ENCODE results near the gene CDX1. TPM values are rescaled to one million over a fixed set of nuclear protein-coding genes. Genes with fewer than 3 reads are reported as not detected.
A peak's percentile ranks its signal among the peaks of the same experiment; 100 is the strongest.

The CDX1 gene
- total and polyA plus RNA-seq, 2 experiments from 2014 or later: 0.62 TPM; not detected in 1

DNA sequence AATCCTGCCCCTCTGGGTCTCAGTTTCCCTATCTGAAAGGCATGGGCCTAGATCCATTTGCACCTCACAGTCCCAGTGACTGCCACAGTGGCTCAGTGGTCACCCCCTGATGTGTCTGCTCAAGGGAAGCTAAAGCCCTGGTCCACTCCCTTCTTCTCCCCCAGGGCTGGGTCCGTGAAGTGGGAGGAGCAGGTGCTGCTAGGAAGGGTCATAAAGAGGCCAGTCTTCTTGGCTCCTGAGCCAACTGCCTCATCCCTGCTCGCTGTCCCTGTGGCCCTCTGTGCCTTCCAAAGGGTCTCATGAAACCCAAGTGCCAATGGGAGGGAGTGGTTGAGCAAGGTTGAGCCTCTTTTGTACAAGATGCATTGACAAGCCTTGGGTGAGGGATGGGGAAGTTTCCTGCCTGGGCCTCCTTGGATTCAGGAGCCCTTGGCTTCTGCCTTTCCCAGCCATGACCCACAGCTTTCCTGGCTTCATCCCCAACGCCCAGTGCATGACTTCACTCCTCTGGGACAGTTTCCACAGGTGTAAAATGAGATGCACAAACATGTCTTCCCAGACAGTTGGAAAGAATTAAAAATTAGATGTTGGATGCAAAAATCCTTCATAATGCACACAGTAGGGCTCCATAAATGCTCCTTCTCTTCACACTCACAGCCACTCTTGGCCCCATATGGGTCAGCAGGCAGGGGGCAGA is 21.7 kb downstream of the CDX1 start:
- Histone ChIP-seq H3K4me3 (no peak overlapping the region), H3K9me3 (ENCODE audit: low read depth) (no peaks in the 10 kb centered on the region), H3K36me3 (no peaks in the 10 kb centered on the region), H3K27me3 (peaks cover 67% of the 10 kb centered on the region), H3K27ac (no peak overlapping the region), H3K4me1 (ENCODE audit: low read depth) (no peaks in the 10 kb centered on the region)
- TF ChIP-seq, protein P1, sequence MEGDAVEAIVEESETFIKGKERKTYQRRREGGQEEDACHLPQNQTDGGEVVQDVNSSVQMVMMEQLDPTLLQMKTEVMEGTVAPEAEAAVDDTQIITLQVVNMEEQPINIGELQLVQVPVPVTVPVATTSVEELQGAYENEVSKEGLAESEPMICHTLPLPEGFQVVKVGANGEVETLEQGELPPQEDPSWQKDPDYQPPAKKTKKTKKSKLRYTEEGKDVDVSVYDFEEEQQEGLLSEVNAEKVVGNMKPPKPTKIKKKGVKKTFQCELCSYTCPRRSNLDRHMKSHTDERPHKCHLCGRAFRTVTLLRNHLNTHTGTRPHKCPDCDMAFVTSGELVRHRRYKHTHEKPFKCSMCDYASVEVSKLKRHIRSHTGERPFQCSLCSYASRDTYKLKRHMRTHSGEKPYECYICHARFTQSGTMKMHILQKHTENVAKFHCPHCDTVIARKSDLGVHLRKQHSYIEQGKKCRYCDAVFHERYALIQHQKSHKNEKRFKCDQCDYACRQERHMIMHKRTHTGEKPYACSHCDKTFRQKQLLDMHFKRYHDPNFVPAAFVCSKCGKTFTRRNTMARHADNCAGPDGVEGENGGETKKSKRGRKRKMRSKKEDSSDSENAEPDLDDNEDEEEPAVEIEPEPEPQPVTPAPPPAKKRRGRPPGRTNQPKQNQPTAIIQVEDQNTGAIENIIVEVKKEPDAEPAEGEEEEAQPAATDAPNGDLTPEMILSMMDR (IDR thresholded peaks at IDR 0.05; ENCODE audit: low read depth, low read length): no peak
- DNase-seq (ENCODE audit: low read depth in 1 of 2, low spot score in 1 of 2): no peak

DNA sequence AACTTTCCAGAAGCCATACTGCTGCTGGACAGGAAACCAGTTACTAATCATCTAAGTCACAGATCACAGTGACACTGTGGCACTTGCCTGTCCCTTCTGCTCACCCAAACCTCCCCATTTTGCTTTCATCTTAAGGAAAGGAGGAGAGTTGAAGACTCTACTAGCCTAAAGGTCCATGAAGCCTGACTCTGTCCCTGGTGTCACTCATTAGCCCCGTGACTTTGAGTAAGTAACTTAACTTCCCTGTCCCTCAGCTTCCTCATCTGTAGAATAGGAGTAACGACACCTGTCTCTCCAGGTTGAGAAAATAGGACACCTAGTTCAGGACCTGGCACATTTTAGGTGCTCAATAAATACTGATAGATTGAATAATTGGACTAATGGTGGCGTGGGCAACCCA is 22.7 kb downstream of the CDX1 start:
- peaks cover 67% of the 10 kb centered on the region for H3K27me3 ChIP-seq
- no peaks in the 10 kb centered on the region for H3K36me3 ChIP-seq
- H3K4me1 ChIP-seq (ENCODE audit: low read depth): no peaks in the 10 kb centered on the region
- TF ChIP-seq, protein P1 (IDR thresholded peaks at IDR 0.05; ENCODE audit: low read depth, low read length): no peak
- no peak overlapping the region for H3K27ac ChIP-seq
- no peak overlapping the region for H3K4me3 ChIP-seq
- no peak for DNase-seq (ENCODE audit: low read depth in 1 of 2, low spot score in 1 of 2)
- no peaks in the 10 kb centered on the region for H3K9me3 ChIP-seq (ENCODE audit: low read depth)

DNA sequence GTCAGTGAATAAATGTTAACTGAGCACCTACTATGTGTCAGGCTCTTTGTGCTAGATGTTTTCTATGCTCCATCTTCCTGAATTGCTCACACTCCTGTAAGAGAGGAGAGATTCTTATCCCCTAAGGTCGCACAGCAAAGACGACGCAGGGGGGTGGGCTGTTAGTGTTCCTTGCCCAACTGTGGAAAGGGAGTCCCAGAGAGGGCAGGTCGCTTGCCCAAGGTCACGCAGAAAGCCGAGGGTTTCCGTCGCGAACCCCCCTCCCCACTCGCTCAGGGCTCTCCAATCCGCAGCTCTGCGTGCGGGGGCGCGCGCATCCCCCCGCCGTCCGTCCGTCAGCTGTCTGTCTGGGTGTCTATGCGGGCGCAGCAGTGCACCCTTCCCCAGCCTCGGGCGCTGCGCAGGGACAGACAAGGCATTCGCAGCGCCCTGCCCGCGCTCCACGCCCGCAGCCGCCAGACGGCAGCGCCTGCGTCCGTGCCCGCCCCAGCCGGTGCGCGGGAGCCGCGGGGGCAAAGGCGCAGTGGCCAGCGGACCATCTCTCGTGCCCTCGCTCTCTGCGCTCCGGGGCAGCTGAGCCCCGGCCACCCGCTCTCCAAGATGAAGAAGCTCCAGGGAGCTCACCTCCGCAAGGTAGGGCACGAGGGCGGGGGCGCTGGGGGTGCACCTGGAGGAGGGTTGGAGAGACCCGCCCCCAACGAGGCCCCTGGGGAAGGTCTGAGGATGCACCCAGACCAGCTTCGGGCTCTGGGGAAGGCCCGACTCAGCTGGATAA is 23.3 kb downstream of the CDX1 start, which contains the start of gene SLC6A7:
SLC6A7 (plus strand) TSS at position 335 of the 775 bp plus-strand sequence; CDS start at position 601, 266 bp downstream.
- Histone ChIP-seq H3K4me3 (peak within 1 kb of the TSS; percentile 19), H3K9me3 (ENCODE audit: low read depth) (no peaks in the 10 kb centered on the region), H3K27me3 (peaks cover 67% of the 10 kb centered on the region), H3K36me3 (no peaks in the 10 kb centered on the region), H3K27ac (no peak within 1 kb of the TSS), H3K4me1 (ENCODE audit: low read depth) (no peaks in the 10 kb centered on the region)
- peak in 1 of 2 donors; percentile 50 for DNase-seq (ENCODE audit: low read depth in 1 of 2, low spot score in 1 of 2)
- TF ChIP-seq, protein P1 (IDR thresholded peaks at IDR 0.05; ENCODE audit: low read depth, low read length): no peak

DNA sequence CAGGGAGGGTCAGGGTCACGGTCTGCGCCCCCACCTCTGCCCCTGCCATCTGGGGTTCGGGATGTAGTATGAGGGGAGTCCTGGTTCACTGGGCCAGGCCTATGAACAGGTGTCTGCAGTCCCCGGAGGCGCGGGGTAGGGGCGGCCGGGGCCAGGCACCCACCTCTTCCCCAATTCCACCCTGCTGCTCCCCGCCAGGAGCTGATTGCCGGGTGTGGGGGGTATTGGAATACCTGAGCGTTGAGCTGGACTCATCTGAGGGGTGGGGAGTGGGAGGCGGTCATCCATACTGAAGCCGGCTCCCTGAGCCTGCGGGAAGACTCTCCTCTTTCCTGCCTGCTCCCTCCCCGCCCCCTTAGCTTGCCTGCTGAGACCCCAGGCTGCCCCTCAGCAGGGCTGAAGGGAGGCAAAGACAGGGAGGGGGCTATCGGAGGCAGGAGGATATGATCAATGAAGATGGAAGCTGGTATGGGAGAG is 24.0 kb downstream of the CDX1 start:
- Histone ChIP-seq H3K27me3 (peaks cover 67% of the 10 kb centered on the region), H3K27ac (no peak overlapping the region), H3K36me3 (no peaks in the 10 kb centered on the region), H3K9me3 (ENCODE audit: low read depth) (no peaks in the 10 kb centered on the region), H3K4me3 (no peak overlapping the region), H3K4me1 (ENCODE audit: low read depth) (no peaks in the 10 kb centered on the region)
- TF ChIP-seq, protein P1 (IDR thresholded peaks at IDR 0.05; ENCODE audit: low read depth, low read length): no peak
- DNase-seq (ENCODE audit: low read depth in 1 of 2, low spot score in 1 of 2): no peak

DNA sequence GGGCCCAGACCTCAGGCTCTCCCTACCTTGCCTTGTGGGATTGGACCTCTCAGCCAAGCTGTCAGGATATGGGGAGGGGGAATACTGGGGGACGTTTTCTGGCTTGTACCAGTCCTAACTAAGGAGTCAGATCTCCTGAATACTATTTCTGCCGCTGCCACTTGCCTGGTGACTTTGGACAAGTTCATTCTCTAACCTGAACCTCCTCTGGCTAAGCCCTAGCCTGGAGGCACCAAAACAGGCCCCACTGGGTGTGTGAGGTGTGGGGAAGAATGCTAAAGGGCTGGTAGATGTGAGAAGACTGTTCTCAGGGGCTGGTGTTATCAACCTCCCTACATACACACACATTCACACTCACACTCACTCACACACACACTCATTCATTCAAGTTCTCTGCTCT is 24.4 kb downstream of the CDX1 start:
- Histone ChIP-seq H3K4me1 (ENCODE audit: low read depth) (no peaks in the 10 kb centered on the region), H3K36me3 (no peaks in the 10 kb centered on the region), H3K4me3 (no peak overlapping the region), H3K27me3 (peaks cover 67% of the 10 kb centered on the region), H3K9me3 (ENCODE audit: low read depth) (no peaks in the 10 kb centered on the region), H3K27ac (no peak overlapping the region)
- TF ChIP-seq, protein P1 (IDR thresholded peaks at IDR 0.05; ENCODE audit: low read depth, low read length): no peak
- DNase-seq (ENCODE audit: low read depth in 1 of 2, low spot score in 1 of 2): no peak

Data from cardiac muscle cell (in vitro differentiated cells and primary cell).